Measurements from ENCODE around the gene PSME3.

Gene PSME3

GRCh38 chr17:42830971-42831370 is 2.2 kb upstream of the PSME3 start:
- no peak overlapping the region for H3K4me3 ChIP-seq (ENCODE audit: low read depth, low read length)
- no peak for DNase-seq (ENCODE audit: low read depth, low spot score)
- no peak for TF ChIP-seq CTCF (IDR thresholded peaks at IDR 0.05; ENCODE audit: low read depth, low read length)
- in situ Hi-C loops (cut with HindIII; ENCODE audit: low sequenced_read_pairs) = no loop called here

GRCh38 chr17:42832213-42832933 is 824 bp upstream of the PSME3 start:
- H3K4me3 ChIP-seq (ENCODE audit: low read depth, low read length) = peak overlapping the region; percentile 100
- no peak for TF ChIP-seq CTCF (IDR thresholded peaks at IDR 0.05; ENCODE audit: low read depth, low read length)
- in situ Hi-C loops (cut with HindIII; ENCODE audit: low sequenced_read_pairs) = no loop called here
- no peak for DNase-seq (ENCODE audit: low read depth, low spot score)

GRCh38 chr17:42833767-42834422 is 698 bp downstream of the PSME3 start:
- in situ Hi-C loops (cut with HindIII; ENCODE audit: low sequenced_read_pairs) = no loop called here
- DNase-seq (ENCODE audit: low read depth, low spot score) = no peak
- TF ChIP-seq CTCF (IDR thresholded peaks at IDR 0.05; ENCODE audit: low read depth, low read length) = no peak

GRCh38 chr17:42835732-42836131 is 2.5 kb downstream of the PSME3 start:
- no peak overlapping the region for H3K4me3 ChIP-seq (ENCODE audit: low read depth, low read length)
- no peak for TF ChIP-seq CTCF (IDR thresholded peaks at IDR 0.05; ENCODE audit: low read depth, low read length)
- DNase-seq (ENCODE audit: low read depth, low spot score) = no peak
- in situ Hi-C loops (cut with HindIII; ENCODE audit: low sequenced_read_pairs) = no loop called here

More at GRCh38 chr17:42833767-42834422, 698 bp downstream of the PSME3 start:
- H3K4me3 ChIP-seq (ENCODE audit: low read depth, low read length) = peak overlapping the region; percentile 100

GRCh38 chr17:42841975-42842685 is 8.9 kb downstream of the PSME3 start:
- no peak for TF ChIP-seq CTCF (IDR thresholded peaks at IDR 0.05; ENCODE audit: low read depth, low read length)
- DNase-seq (ENCODE audit: low read depth, low spot score) = no peak
- no peak overlapping the region for H3K4me3 ChIP-seq (ENCODE audit: low read depth, low read length)
- in situ Hi-C loops (cut with HindIII; ENCODE audit: low sequenced_read_pairs) = no loop called here

GRCh38 chr17:42843358-42843934 is 10.2 kb downstream of the PSME3 start:
- in situ Hi-C loops (cut with HindIII; ENCODE audit: low sequenced_read_pairs) = no loop called here
- peak; percentile 69 for DNase-seq (ENCODE audit: low read depth, low spot score)

More at GRCh38 chr17:42843358-42843934, 10.2 kb downstream of the PSME3 start:
- peak; percentile 99 for TF ChIP-seq CTCF (IDR thresholded peaks at IDR 0.05; ENCODE audit: low read depth, low read length)
- H3K4me3 ChIP-seq (ENCODE audit: low read depth, low read length) = no peak overlapping the region

Data from astrocyte of the spinal cord (primary cell).